ENCODE data around the gene EPHB1.

DNA sequence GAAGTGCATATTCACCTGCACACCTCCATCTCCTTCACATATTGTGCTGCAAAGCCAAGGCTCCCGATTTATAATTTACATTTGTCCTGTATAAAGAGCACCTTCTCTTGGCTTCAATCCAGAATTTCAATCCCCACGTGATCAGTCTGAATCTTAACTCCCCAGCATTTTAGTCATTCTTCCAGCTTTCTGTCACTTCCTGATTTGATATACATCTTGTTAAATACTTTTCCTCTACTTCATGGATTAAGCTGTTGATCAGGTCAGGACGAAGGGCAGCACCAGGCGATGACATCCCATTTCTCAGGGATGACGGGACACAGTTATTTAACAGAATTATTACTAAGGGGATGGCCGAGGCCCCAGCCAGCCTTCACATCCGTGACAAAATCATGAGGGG lies 212.5 kb downstream of the EPHB1 start:
- TF ChIP-seq, protein P1, sequence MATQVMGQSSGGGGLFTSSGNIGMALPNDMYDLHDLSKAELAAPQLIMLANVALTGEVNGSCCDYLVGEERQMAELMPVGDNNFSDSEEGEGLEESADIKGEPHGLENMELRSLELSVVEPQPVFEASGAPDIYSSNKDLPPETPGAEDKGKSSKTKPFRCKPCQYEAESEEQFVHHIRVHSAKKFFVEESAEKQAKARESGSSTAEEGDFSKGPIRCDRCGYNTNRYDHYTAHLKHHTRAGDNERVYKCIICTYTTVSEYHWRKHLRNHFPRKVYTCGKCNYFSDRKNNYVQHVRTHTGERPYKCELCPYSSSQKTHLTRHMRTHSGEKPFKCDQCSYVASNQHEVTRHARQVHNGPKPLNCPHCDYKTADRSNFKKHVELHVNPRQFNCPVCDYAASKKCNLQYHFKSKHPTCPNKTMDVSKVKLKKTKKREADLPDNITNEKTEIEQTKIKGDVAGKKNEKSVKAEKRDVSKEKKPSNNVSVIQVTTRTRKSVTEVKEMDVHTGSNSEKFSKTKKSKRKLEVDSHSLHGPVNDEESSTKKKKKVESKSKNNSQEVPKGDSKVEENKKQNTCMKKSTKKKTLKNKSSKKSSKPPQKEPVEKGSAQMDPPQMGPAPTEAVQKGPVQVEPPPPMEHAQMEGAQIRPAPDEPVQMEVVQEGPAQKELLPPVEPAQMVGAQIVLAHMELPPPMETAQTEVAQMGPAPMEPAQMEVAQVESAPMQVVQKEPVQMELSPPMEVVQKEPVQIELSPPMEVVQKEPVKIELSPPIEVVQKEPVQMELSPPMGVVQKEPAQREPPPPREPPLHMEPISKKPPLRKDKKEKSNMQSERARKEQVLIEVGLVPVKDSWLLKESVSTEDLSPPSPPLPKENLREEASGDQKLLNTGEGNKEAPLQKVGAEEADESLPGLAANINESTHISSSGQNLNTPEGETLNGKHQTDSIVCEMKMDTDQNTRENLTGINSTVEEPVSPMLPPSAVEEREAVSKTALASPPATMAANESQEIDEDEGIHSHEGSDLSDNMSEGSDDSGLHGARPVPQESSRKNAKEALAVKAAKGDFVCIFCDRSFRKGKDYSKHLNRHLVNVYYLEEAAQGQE (IDR thresholded peaks at IDR 0.05; ENCODE audit: borderline replicate concordance): no peak
- TF ChIP-seq RAD21 (conservative IDR thresholded peaks at IDR 0.05): no peak
- TF ChIP-seq EP300 (conservative IDR thresholded peaks at IDR 0.05; ENCODE audit: poor library complexity, severe bottlenecking): no peak
